Measurements from ENCODE around the gene IL15RA.

IL15RA gene

GRCh38 chr10:5978230-5978489, 817 bp upstream of the IL15RA start:
- TF ChIP-seq CTCF (IDR thresholded peaks at IDR 0.05; ENCODE audit: borderline replicate concordance, insufficient read depth, low read depth, low read length), result no peak
- peak overlapping the region; percentile 96 for H3K4me3 ChIP-seq (ENCODE audit: low read depth, low read length)

- TF ChIP-seq CTCF (IDR thresholded peaks at IDR 0.05; ENCODE audit: borderline replicate concordance, insufficient read depth, low read depth, low read length), result no peak
- H3K4me3 ChIP-seq (ENCODE audit: low read depth, low read length), result peak overlapping the region; percentile 96
Measured at GRCh38 chr10:5976512-5977470, 552 bp downstream of the IL15RA start.

GRCh38 chr10:5975641-5976473, 1.5 kb downstream of the IL15RA start:
- TF ChIP-seq CTCF (IDR thresholded peaks at IDR 0.05; ENCODE audit: borderline replicate concordance, insufficient read depth, low read depth, low read length), result no peak
- peak overlapping the region; percentile 96 for H3K4me3 ChIP-seq (ENCODE audit: low read depth, low read length)

- no peak for TF ChIP-seq CTCF (IDR thresholded peaks at IDR 0.05; ENCODE audit: borderline replicate concordance, insufficient read depth, low read depth, low read length)
- H3K4me3 ChIP-seq (ENCODE audit: low read depth, low read length), result no peak overlapping the region
Measured at GRCh38 chr10:5973069-5973468, 4.3 kb downstream of the IL15RA start.

- TF ChIP-seq CTCF (IDR thresholded peaks at IDR 0.05; ENCODE audit: borderline replicate concordance, insufficient read depth, low read depth, low read length), result no peak
- no peak overlapping the region for H3K4me3 ChIP-seq (ENCODE audit: low read depth, low read length)
Measured at GRCh38 chr10:5971886-5972285, 5.5 kb downstream of the IL15RA start.

- no peak overlapping the region for H3K4me3 ChIP-seq (ENCODE audit: low read depth, low read length)
- TF ChIP-seq CTCF (IDR thresholded peaks at IDR 0.05; ENCODE audit: borderline replicate concordance, insufficient read depth, low read depth, low read length), result no peak
Measured at GRCh38 chr10:5971315-5971832, 6.0 kb downstream of the IL15RA start.

Measured in GM12875 (cell line).